Panc1 (cell line): Measurements from ENCODE around the gene SPCS2. TPM values are rescaled to one million over a fixed set of nuclear protein-coding genes. Genes with fewer than 3 reads are reported as not detected.

ENCODE experiments used
- ATAC-seq: fragments of 200-7000 bp; cut with Tn5 transposase; 2 replicates; pipeline ENCODE4 v1.9.1; 2020; ENCODE audit warnings: mild to moderate bottlenecking, moderate library complexity
- Bru-seq: library from RNA; stranded (reverse); fragments of 400-500 nt; gene quantifications from one replicate; lab custom pipeline; 2021; lab: Mats Ljungman, UMichigan
- BruChase-seq, 2 experiments: library from RNA; stranded (reverse); fragments of 400-500 nt; gene quantifications; one replicate each; lab custom pipeline; 2021; lab: Mats Ljungman, UMichigan
- BruUV-seq: library from RNA; stranded (reverse); fragments of 400-500 nt; replicated peaks from 2 replicates; lab custom pipeline; 2021; lab: Mats Ljungman, UMichigan
- CTCF ChIA-PET: fragments of 300-600 bp; sonication (Branson Sonifier 250); formaldehyde crosslinking; loops from one replicate; lab custom pipeline; 2022; ENCODE audit warnings: antibody characterized with exemption; lab: Charles Lee
- POLR2A ChIA-PET: fragments of 300-600 bp; sonication (Branson Sonifier 250); formaldehyde crosslinking; loops from one replicate; lab custom pipeline; 2022; ENCODE audit warnings: antibody characterized with exemption; lab: Charles Lee
- DNase-seq: peaks from one replicate; pipeline ENCODE4 v3.0.0-alpha.2; 2010; ENCODE audit warnings: low read depth, low spot score
- H3K27ac ChIP-seq: 2 replicates; pipeline ENCODE4 v1.5.1; 2011; ENCODE audit warnings: mild to moderate bottlenecking, low read length, inconsistent platforms
- H3K27me3 ChIP-seq: fragments of 200-500 bp; sonication (Bioruptor generic); 2 replicates; pipeline ENCODE4 v1.6.0; 2014; ENCODE audit warnings: low read length, inconsistent platforms; ENCODE audit not compliant: control insufficient read depth, insufficient read depth
- H3K36me3 ChIP-seq: fragments of 200-500 bp; sonication (Bioruptor generic); 2 replicates; pipeline ENCODE4 v1.5.1; 2014; ENCODE audit warnings: inconsistent platforms, mild to moderate bottlenecking, low read length, moderate library complexity; ENCODE audit not compliant: control insufficient read depth, insufficient read depth
- H3K4me1 ChIP-seq: 2 replicates; pipeline ENCODE4 v1.5.1; 2011; ENCODE audit warnings: inconsistent platforms, mild to moderate bottlenecking, low read length, moderate library complexity; ENCODE audit not compliant: control insufficient read depth, insufficient read depth
- H3K4me3 ChIP-seq, 2 experiments: 2 replicates each; pipeline ENCODE4 v1.5.1; 2011 to 2012; ENCODE audit warnings: low read depth in 2 of 2, low read length in 2 of 2, mild to moderate bottlenecking in 2 of 2, inconsistent platforms in 1 of 2, moderate library complexity in 1 of 2
- H3K9me3 ChIP-seq: fragments of 200-500 bp; sonication (Bioruptor generic); 2 replicates; pipeline ENCODE4 v1.5.1; 2014; ENCODE audit warnings: low read depth, mild to moderate bottlenecking, inconsistent platforms, low read length, moderate library complexity; ENCODE audit not compliant: control insufficient read depth, insufficient read depth
- CTCF ChIP-seq: fragments of 450-650 bp; IDR thresholded peaks from 2 replicates; pipeline ENCODE4 v1.5.1; 2017; ENCODE audit warnings: mild to moderate bottlenecking
- POLR2AphosphoS5 ChIP-seq: IDR thresholded peaks from 2 replicates; pipeline ENCODE4 v1.6.1; 2012; ENCODE audit warnings: mild to moderate bottlenecking, low read depth, low read length, moderate library complexity
- SIN3A ChIP-seq: IDR thresholded peaks from 2 replicates; pipeline ENCODE4 v1.6.1; 2012; ENCODE audit warnings: low read depth, mild to moderate bottlenecking, low read length, moderate library complexity, borderline replicate concordance; ENCODE audit not compliant: insufficient read depth
- TCF7L2 ChIP-seq: IDR thresholded peaks from 2 replicates; pipeline ENCODE4 v1.6.1; 2011; ENCODE audit warnings: mild to moderate bottlenecking, low read depth, low read length, inconsistent platforms
- in situ Hi-C: cut with HindIII; loops from 2 replicates; pipeline ENCODE4 v1.10.0; 2016; ENCODE audit warnings: low sequenced_read_pairs, low pct_unique_long_range_greater_than_20kb
- intact Hi-C: fragments of 100-400 bp; cut with micrococcal nuclease; formaldehyde crosslinking; loops from one replicate; pipeline ENCODE4 v1.10.0; 2022; ENCODE audit not compliant: unreplicated experiment
- long read RNA-seq: library from polyadenylated mRNA; unstranded; transcript quantifications from one replicate; pipeline ENCODE4 v2.0.0, GENCODE V29; 2021; ENCODE audit not compliant: unreplicated experiment
- polyA plus RNA-seq: library from polyadenylated mRNA; unstranded; fragments of >200 nt; gene quantifications from one replicate; pipeline ENCODE4 v1.2.1, GENCODE V29; 2012; ENCODE audit warnings: missing spikeins; ENCODE audit not compliant: insufficient read length
- total RNA-seq: library from RNA; stranded (reverse); gene quantifications from one replicate; pipeline ENCODE4 v1.2.1, GENCODE V29; 2021; ENCODE audit not compliant: unreplicated experiment
- TF ChIP-seq, protein P1 (sequence below), 2 experiments: IDR thresholded peaks; 2 replicates each; pipeline ENCODE4 v1.6.1; 2011 to 2012; ENCODE audit warnings: low read depth in 2 of 2, control low read depth in 1 of 2, low read length in 1 of 2, mild to moderate bottlenecking in 1 of 2, moderate library complexity in 1 of 2; ENCODE audit not compliant: insufficient read depth in 1 of 2

Gene SPCS2
- total RNA-seq (242 TPM), Bru-seq, nascent RNA (percentile 96 among the genes with signal in this experiment), BruChase-seq, experiment 1, labeled RNA remaining after a 2-hour chase (percentile 90 among the genes with signal in this experiment), BruChase-seq, experiment 2, labeled RNA remaining after a 6-hour chase (percentile 92 among the genes with signal in this experiment)
- polyA plus RNA-seq: 399 TPM
- long read RNA-seq, transcript SPCS2-207 (4 exons, 612 nt): minor isoform, 6 of 69 reads
- long read RNA-seq, transcript SPCS2-201 (5 exons, 2,708 nt): major isoform, 8 of 69 reads
- long read RNA-seq, transcript SPCS2-202 (4 exons, 772 nt): minor isoform, 5 of 69 reads
- long read RNA-seq, partial matches to known transcripts: 34 of 69 reads
- long read RNA-seq, other reads (novel, unspliced or antisense): 14 of 69 reads

DNA sequence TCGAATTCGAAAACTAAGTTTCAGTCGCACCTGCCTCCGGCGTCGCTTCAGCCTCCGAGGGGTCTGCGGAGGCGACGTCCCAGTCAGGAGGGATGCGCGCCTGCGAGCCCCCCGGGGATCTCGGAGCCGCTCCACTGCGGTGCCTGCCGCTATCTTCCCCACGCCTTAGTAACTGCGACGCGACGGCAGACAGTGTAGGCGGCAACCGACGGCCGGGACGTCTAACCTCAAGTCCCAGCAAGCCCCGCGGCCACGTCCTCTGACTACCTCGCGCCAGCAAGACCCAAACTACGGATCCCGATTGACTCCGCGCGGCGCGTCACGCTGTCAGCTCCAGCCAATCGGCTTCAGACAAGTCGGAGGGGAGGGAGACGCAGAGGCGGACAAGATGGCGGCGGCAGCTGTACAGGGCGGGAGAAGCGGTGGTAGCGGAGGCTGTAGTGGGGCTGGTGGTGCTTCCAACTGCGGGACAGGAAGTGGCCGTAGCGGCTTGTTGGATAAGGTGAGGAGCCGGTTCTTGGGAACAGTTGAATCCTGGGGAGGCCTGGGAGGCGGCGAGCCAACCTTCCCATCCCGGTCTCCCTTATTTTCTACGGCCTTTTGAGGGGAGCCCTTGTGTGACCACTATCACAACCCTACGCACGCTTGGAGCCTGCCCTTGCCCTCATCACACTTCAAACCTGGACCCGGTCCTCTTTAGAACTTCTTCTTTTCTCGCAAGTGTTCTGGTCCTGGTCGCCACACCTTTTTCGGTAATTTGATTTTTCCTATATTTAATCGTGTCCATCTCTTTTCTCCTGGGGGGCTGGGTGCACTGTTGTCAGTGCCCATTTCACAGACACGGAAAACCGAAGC, at the start of gene SPCS2, which contains the start of gene XRRA1:
Gene SPCS2, plus strand, starts transcription at position 369 of the 855 bp plus-strand sequence. Its CDS starts 20 bp downstream, at position 389.
Gene XRRA1, minus strand, starts transcription at position 194 of the 855 bp plus-strand sequence. CDS start 8,213 bp downstream, outside the sequence.
- CTCF ChIA-PET: no interaction called here
- TF ChIP-seq SIN3A: peak; percentile 89
- TF ChIP-seq, protein P1, sequence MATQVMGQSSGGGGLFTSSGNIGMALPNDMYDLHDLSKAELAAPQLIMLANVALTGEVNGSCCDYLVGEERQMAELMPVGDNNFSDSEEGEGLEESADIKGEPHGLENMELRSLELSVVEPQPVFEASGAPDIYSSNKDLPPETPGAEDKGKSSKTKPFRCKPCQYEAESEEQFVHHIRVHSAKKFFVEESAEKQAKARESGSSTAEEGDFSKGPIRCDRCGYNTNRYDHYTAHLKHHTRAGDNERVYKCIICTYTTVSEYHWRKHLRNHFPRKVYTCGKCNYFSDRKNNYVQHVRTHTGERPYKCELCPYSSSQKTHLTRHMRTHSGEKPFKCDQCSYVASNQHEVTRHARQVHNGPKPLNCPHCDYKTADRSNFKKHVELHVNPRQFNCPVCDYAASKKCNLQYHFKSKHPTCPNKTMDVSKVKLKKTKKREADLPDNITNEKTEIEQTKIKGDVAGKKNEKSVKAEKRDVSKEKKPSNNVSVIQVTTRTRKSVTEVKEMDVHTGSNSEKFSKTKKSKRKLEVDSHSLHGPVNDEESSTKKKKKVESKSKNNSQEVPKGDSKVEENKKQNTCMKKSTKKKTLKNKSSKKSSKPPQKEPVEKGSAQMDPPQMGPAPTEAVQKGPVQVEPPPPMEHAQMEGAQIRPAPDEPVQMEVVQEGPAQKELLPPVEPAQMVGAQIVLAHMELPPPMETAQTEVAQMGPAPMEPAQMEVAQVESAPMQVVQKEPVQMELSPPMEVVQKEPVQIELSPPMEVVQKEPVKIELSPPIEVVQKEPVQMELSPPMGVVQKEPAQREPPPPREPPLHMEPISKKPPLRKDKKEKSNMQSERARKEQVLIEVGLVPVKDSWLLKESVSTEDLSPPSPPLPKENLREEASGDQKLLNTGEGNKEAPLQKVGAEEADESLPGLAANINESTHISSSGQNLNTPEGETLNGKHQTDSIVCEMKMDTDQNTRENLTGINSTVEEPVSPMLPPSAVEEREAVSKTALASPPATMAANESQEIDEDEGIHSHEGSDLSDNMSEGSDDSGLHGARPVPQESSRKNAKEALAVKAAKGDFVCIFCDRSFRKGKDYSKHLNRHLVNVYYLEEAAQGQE (IDR thresholded peaks at IDR 0.05; ENCODE audit: insufficient read depth in 1 of 2, low read depth in 2 of 2, low read length in 1 of 2): peak in 1 of 2 experiments; percentile 58; a peak in 1 of 4 replicates
- TF ChIP-seq POLR2AphosphoS5: peak; percentile 98
- no peak for TF ChIP-seq CTCF
- 0 out of 2 replicates have a peak, but pooled peaks have one; percentile 29 for TF ChIP-seq TCF7L2

DNA sequence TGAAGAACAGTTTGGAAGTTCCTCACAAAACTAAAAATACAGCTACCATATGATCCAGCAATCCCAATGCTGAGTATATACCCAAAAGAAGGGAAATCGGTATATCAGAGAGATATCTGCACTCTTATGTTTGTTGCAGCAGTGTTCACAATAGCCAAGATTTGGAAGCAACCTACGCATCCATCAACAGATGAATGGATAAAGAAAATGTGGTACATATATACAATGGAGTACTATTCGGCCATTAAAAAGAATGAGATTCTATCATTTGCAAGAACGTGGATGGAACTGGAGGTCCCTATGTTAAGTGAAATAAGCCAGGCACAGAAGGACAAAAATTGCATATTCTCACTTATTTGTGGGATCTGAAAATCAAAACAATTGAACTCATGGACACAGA, 46.7 kb upstream of the SPCS2 start:
- Histone ChIP-seq H3K27me3 (no peaks in the 10 kb centered on the region), H3K9me3 (peaks cover 7% of the 10 kb centered on the region; the same call in 1 of the 2 replicates), H3K36me3 (no peaks in the 10 kb centered on the region), H3K4me3 (no peak overlapping the region), H3K4me1 (no peaks in the 10 kb centered on the region), H3K27ac (no peak overlapping the region)
- no peak for ATAC-seq
- ChIA-PET CTCF (no interaction called here), POLR2A (no interaction called here)
- DNase-seq: no peak
- no TSS peak for BruUV-seq
- intact Hi-C loops: no loop called here
- TF ChIP-seq, protein P1 (IDR thresholded peaks at IDR 0.05; ENCODE audit: insufficient read depth in 1 of 2, low read depth in 2 of 2, low read length in 1 of 2): no peak
- no peak for TF ChIP-seq TCF7L2
- TF ChIP-seq POLR2AphosphoS5: no peak
- TF ChIP-seq SIN3A: no peak
- no peak for TF ChIP-seq CTCF
- in situ Hi-C loops: loop anchor here (25.0 kb wide), 1 partner anchor 310 kb away; no protein-coding TSS in a partner anchor

More for the DNA sequence above, at the start of gene SPCS2, which contains the start of gene XRRA1:
- intact Hi-C loops (no loop called here), in situ Hi-C loops (no loop called here)
- POLR2A ChIA-PET: interaction anchor here (0.7 kb wide), 1 partner anchor 39 kb away, joined by 3 read pairs; no protein-coding TSS in a partner anchor
- peaks cover 11% of the 10 kb centered on the region; the same call in 1 of the 2 replicates for H3K36me3 ChIP-seq
- H3K4me3 ChIP-seq: peak within 1 kb of the TSS; percentile 95 to 98
- peaks cover 12% of the 10 kb centered on the region for H3K4me1 ChIP-seq
- ATAC-seq (peak; percentile 100), DNase-seq (peak; percentile 94)
- H3K27ac ChIP-seq: peak within 1 kb of the TSS; percentile 97
- H3K9me3 ChIP-seq: no peaks in the 10 kb centered on the region
- BruUV-seq: TSS peak; percentile 87
- no peaks in the 10 kb centered on the region for H3K27me3 ChIP-seq
